NOMO-1 (cell line): Measurements from ENCODE around the gene EIPR1.
"Not testable (repeated sequence)": the region's sequence is repeated elsewhere in the genome, so short reads cannot be mapped to it uniquely, and the experiment has no call there.

Experiments
- DNase-seq, 2 experiments: peaks; one replicate each; lab custom pipeline; 2025; ENCODE audit not compliant: unreplicated experiment in 2 of 2; lab: John Stamatoyannopoulos, UW

Gene EIPR1

GRCh38 chr2:3182848-3183247 is 194.8 kb downstream of the EIPR1 start:
- no peak for DNase-seq

GRCh38 chr2:3181416-3182010 is 196.1 kb downstream of the EIPR1 start:
- DNase-seq: no peak

DNA sequence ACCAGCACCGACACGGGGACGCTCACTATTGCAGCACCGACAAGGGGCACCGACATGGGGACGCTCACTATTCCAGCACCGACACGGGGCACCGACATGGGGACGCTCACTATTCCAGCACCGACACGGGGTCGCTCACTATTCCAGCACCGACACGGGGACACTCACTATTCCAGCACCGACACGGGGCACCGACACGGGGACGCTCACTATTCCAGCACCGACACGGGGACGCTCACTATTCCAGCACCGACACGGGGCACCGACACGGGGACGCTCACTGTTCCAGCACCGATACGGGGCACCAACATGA is 196.8 kb downstream of the EIPR1 start:
- DNase-seq: not testable (repeated sequence)

DNA sequence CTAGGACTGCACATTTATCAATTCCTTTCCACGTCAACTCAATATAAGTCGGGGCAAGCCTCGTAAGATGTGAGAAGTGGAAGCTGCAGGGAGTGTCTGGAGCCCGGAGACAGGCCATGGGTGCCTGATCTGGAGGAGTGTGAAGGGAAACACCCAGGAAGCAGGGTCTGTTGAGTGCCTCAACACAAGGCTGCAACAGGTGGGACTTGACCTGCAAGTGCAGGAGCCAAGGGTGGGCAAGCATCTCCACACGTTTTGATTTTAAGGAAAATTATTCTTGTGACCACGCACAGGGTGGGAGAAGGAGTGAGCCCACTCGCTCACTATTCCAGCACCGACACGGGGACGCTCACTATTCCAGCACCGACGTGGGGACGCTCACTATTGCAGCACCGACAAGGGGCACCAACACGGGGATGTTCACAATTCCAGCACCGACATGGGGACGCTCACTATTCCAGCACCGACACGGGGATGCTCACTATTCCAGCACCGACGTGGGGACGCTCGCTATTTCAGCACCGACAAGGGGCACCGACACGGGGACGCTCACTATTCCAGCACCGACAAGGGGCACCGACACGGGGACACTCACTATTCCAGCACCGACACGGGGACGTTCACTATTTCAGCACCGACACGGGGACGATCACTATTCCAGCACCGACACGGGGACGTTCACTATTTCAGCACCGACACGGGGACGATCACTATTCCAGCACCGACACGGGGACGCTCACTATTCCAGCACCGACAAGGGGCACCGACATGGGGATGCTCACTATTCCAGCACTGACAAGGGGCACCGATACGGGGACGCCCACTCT is 197.3 kb downstream of the EIPR1 start:
- DNase-seq: no peak

DNA sequence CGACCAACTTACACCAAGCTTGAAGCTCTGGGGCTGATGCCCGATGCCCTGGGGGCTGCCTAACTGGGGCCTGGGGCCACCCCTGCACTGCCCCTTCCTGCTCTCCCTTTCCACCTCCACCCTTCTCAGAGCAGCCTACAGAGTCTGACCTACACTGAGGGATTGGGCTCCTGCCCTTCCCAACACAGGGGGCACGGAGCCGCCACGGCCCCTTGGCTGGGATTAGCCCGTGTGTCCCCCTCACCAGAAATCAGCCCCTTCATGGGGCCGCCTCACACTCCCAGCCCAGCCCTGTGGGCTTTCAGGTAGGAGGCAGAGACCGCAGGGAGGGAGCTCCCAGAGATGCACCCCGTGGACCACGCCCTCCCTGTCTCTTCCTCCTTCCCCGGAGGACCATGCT is 198.0 kb downstream of the EIPR1 start:
- no peak for DNase-seq

GRCh38 chr2:3179208-3179607 is 198.4 kb downstream of the EIPR1 start:
- no peak for DNase-seq

DNA sequence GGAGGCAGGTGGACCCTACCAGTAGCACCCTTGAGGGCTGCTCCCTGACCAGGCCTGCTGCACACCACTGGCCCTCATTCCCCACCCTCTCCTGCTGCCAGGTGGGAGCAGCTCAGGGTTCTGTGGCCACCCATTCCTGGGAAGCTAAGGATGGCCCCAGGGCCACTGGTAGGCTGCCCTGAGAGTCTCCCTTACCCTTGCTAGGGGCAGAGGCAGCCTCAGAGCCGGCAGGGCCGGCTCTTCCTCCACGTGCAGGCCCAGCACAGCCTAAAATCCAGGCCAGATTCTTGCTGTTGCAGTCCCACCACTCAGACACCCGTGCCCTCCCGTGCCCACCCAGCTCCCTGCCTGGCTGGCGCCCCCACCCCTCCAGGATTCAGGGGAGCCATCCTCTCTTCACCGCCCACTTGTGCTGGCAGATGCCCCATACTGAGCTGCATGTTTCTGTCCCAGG is 199.0 kb downstream of the EIPR1 start:
- no peak for DNase-seq

DNA sequence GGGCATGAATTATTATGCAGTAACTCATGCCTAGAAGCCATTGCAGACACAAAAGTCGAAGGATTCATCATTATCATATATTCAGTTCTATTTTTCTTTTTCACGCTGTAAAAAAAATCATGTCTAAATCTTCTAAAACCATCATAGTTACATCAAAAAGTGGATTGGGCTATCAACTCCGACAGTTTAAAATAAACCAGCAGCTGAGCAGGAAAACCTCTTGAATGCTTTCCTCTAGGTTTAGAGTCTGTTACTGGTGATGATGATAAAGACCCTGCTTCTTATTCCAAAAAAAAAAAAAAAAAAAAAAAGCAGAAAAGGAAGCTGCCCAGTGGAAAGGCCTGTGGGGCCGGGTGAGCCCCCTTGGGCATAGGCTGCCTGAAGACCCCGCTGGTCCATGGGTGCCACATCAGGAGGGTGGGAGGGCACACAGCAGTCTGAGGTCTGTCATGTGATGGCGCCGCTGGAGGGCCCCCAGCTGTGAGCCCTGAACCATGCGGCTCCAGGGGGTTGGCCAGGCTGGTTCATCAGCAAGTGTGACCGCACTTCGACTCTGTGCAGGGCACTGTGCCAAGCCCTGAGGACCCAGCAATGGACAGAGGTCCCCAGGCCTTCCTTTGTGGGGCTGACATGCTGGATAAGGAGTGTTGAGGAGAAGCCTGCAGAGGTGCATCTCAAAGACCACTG is 199.6 kb downstream of the EIPR1 start:
- DNase-seq: no peak

DNA sequence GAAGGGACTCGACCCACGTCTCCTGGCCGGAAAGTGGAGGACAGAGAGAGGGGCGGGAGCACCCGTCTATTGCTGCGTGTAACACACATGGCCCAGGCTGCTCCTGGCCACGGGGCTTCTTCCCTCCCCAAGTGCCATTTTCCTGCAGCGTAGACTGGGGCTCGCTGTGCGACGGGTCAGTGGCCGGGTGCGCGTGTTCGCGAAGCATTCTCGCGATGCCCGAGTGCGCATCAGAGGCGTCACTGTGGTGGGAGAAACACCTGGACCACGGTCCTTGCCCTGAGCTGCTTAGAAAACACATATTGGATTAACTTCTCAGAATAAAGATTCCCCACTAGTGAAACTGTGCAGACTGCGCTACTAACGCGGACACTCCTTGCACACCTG is 200.8 kb downstream of the EIPR1 start:
- no peak for DNase-seq

GRCh38 chr2:3176071-3176868 is 201.3 kb downstream of the EIPR1 start:
- no peak for DNase-seq

DNA sequence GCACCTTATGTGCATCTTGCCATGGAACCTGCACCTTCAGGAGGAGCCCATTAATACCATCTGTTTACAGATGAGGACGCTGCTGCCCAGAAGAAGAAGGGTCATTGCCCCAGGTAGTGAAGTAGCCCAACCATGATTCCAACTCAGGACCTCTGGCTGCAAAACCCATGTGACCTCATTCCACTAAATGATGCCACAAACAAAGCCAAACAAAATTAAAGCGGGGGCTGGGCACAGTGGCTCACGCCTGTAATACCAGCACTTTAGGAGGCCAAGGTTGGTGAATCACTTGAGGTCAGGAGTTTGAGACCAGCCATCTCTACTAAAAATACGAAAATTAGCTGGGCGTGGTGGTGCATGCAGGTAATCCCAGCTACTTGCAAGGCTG is 202.1 kb downstream of the EIPR1 start:
- DNase-seq: no peak

DNA sequence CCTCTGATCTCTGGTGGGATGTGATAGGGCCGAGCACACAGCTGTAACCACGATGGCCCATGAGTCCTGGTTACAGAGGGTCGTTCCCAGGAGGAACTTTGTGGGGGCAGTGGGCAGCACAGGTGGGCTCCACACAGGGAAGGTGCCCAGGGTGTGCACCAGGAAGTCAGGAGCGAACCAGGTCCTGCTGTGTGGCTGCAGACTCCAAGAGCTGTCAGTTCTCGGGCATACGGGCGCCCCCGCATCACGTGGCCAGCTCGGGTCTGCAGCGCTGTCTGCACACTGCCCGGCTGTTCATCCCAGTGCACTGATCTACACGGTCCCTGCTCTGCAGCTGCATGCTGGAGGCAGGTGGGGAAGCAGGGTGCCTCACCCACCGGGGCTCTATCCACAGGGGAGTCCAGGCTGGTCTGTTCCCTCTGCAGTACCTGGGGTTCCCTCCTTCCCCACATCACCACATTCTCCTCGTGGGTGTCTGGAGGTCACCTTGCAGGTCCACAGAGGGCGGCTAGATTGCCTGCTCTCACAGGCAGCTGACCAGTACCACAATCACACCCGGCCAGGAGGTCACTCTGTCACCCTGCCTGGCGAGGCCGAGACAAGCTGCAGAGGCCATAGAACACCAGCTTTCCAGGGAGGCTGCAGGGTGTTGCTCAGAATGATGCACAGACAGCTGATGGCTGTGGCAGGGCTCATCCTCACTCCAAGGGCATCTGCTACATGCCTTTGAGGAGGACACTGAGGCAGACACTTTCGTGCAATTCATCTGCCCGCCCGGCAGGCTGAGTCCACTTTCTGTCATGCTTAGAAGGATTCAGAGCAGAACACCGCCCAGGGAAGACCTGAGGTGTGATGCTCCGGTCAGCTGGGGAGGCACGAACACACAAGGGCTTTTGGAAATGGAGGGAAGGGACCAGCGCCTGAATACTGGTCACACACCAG is 202.7 kb downstream of the EIPR1 start:
- no peak for DNase-seq

GRCh38 chr2:3173031-3173430 is 204.6 kb downstream of the EIPR1 start:
- DNase-seq: no peak

- no peak for DNase-seq
Measured at GRCh38 chr2:3172265-3172935, 205.2 kb downstream of the EIPR1 start.

GRCh38 chr2:3171564-3172264 is 205.9 kb downstream of the EIPR1 start:
- DNase-seq: no peak

DNA sequence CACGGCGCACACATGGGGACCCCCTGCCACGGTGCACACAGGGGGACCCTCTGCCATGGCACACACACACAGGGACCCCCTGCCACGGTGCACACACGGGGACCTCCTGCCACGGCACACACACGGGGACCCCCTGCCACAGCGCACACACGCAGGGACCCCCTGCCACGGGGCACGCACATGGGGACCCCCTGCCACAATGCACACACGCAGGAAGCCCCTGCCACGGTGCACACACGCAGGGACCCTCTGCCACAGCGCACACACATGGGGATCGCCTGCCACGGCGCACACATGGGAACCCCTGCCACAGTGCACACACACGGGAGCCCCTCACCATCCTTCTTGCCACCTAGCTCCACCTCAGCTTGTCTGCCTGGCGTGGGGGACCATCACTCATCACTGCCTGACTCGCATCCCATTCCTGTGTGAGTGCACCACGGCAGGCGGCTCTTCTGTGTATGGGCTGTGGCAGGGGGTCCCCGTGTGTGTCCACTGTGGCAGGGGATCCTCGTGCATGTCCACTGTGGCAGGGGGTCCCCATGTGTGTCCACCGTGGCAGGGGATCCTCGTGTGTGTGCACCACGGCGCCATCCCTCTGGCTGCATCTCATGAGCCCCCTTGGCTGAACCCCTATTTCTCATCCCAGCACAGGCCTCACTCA is 206.7 kb downstream of the EIPR1 start:
- DNase-seq: no peak

GRCh38 chr2:3169106-3169870 is 208.3 kb downstream of the EIPR1 start:
- DNase-seq: no peak
